H9 (cell line): ENCODE measurements around the gene MYO15B. TPM values are rescaled to one million over a fixed set of nuclear protein-coding genes. Genes with fewer than 3 reads are reported as not detected.

Experiments
- DNase-seq: peaks from one replicate; pipeline ENCODE4 v3.0.0-alpha.2; 2017
- H2AFZ ChIP-seq: one replicate; pipeline ENCODE4 v1.6.1; 2013; ENCODE audit warnings: mild to moderate bottlenecking, low read length, control low read depth, moderate library complexity
- H2AK5ac ChIP-seq: 2 replicates; pipeline ENCODE4 v1.6.1; 2013; ENCODE audit warnings: low read length, control low read depth, mixed read lengths; ENCODE audit not compliant: insufficient read length
- H2BK120ac ChIP-seq: one replicate; pipeline ENCODE4 v1.6.1; 2013; ENCODE audit warnings: low read depth, mild to moderate bottlenecking, low read length, control low read depth, inconsistent platforms; ENCODE audit not compliant: poor library complexity, severe bottlenecking
- H2BK12ac ChIP-seq: 2 replicates; pipeline ENCODE4 v1.6.1; 2013; ENCODE audit warnings: low read length, control low read depth, mixed read lengths, low read depth; ENCODE audit not compliant: insufficient read length
- H2BK15ac ChIP-seq: 2 replicates; pipeline ENCODE4 v1.6.1; 2013; ENCODE audit warnings: low read depth, low read length, control low read depth
- H2BK20ac ChIP-seq: one replicate; pipeline ENCODE4 v1.6.1; 2013; ENCODE audit warnings: low read depth, mild to moderate bottlenecking, low read length, control low read depth, inconsistent platforms; ENCODE audit not compliant: poor library complexity, severe bottlenecking
- H2BK5ac ChIP-seq: 2 replicates; pipeline ENCODE4 v1.6.1; 2013; ENCODE audit warnings: low read length, control low read depth, mixed read lengths; ENCODE audit not compliant: insufficient read length
- H3K14ac ChIP-seq: 2 replicates; pipeline ENCODE4 v1.6.1; 2013; ENCODE audit warnings: low read length, control low read depth; ENCODE audit not compliant: insufficient read depth
- H3K18ac ChIP-seq: 2 replicates; pipeline ENCODE4 v1.6.1; 2013; ENCODE audit warnings: low read depth, mild to moderate bottlenecking, mixed read lengths, low read length, control low read depth; ENCODE audit not compliant: insufficient read length
- H3K23ac ChIP-seq: 2 replicates; pipeline ENCODE4 v1.6.1; 2013; ENCODE audit warnings: low read length, control low read depth, mixed read lengths, low read depth; ENCODE audit not compliant: insufficient read length
- H3K23me2 ChIP-seq: 2 replicates; pipeline ENCODE4 v1.6.1; 2013; ENCODE audit warnings: low read depth, mild to moderate bottlenecking, mixed read lengths, low read length, control low read depth; ENCODE audit not compliant: insufficient read length, poor library complexity, severe bottlenecking
- H3K27ac ChIP-seq: 2 replicates; pipeline ENCODE4 v1.5.1; 2013; ENCODE audit warnings: low read length, control low read depth, mixed read lengths, low read depth; ENCODE audit not compliant: insufficient read length
- H3K27me3 ChIP-seq: 2 replicates; pipeline ENCODE4 v1.6.1; 2013; ENCODE audit warnings: low read length, control low read depth, inconsistent platforms; ENCODE audit not compliant: insufficient read depth
- H3K4ac ChIP-seq: 2 replicates; pipeline ENCODE4 v1.6.1; 2013; ENCODE audit warnings: low read depth, mild to moderate bottlenecking, control low read depth, inconsistent platforms, low read length, moderate library complexity
- H3K4me1 ChIP-seq: 2 replicates; pipeline ENCODE4 v1.6.1; 2013; ENCODE audit warnings: low read length, control low read depth, inconsistent platforms; ENCODE audit not compliant: insufficient read depth
- H3K4me2 ChIP-seq: 2 replicates; pipeline ENCODE4 v1.6.1; 2013; ENCODE audit warnings: low read length, control low read depth, mixed read lengths; ENCODE audit not compliant: insufficient read length, insufficient read depth
- H3K56ac ChIP-seq: 2 replicates; pipeline ENCODE4 v1.6.1; 2013; ENCODE audit warnings: low read depth, mild to moderate bottlenecking, mixed read lengths, low read length, control low read depth; ENCODE audit not compliant: insufficient read length
- H3K79me1 ChIP-seq: 2 replicates; pipeline ENCODE4 v1.6.1; 2013; ENCODE audit warnings: low read depth, mild to moderate bottlenecking, moderate library complexity, low read length, control low read depth, inconsistent platforms; ENCODE audit not compliant: insufficient read depth, poor library complexity, severe bottlenecking
- H3K79me2 ChIP-seq: 2 replicates; pipeline ENCODE4 v1.6.1; 2013; ENCODE audit warnings: low read length, control low read depth, inconsistent platforms; ENCODE audit not compliant: insufficient read depth
- H3K9ac ChIP-seq: 2 replicates; pipeline ENCODE4 v1.6.1; 2013; ENCODE audit warnings: low read length, control low read depth, mixed read lengths; ENCODE audit not compliant: insufficient read length; ENCODE audit errors: extremely low read depth
- H3K9me3 ChIP-seq: one replicate; pipeline ENCODE4 v1.6.1; 2013; ENCODE audit warnings: low read depth, low read length, inconsistent platforms; ENCODE audit not compliant: control insufficient read depth
- H3T11ph ChIP-seq: one replicate; pipeline ENCODE4 v1.6.1; 2013; ENCODE audit warnings: mild to moderate bottlenecking, low read length, control low read depth, inconsistent platforms
- H4K20me1 ChIP-seq: one replicate; pipeline ENCODE4 v1.6.1; 2013; ENCODE audit not compliant: control insufficient read depth, insufficient read length, insufficient read depth
- H4K5ac ChIP-seq: 2 replicates; pipeline ENCODE4 v1.6.1; 2013; ENCODE audit warnings: low read depth, mild to moderate bottlenecking, mixed read lengths, low read length, control low read depth; ENCODE audit not compliant: insufficient read length
- H4K8ac ChIP-seq: replicated peaks from 2 replicates; pipeline ENCODE4 v1.6.1; 2013; ENCODE audit warnings: low read length, control low read depth, mixed read lengths, low read depth; ENCODE audit not compliant: insufficient read length
- H4K91ac ChIP-seq: 2 replicates; pipeline ENCODE4 v1.6.1; 2013; ENCODE audit warnings: low read depth, mild to moderate bottlenecking, moderate library complexity, mixed read lengths, low read length, control low read depth; ENCODE audit not compliant: insufficient read length
- H3K27ac Mint-ChIP-seq, 3 experiments: 2 replicates in 2 of 3; 3 replicates in 1 of 3; pipeline ENCODE4 v1.8.0; 2020 to 2021; ENCODE audit warnings: mixed read lengths in 3 of 3, mild to moderate bottlenecking in 1 of 3, moderate library complexity in 1 of 3
- H3K27me3 Mint-ChIP-seq: 2 replicates; pipeline ENCODE4 v1.8.0; 2021; ENCODE audit warnings: low read depth, mild to moderate bottlenecking, moderate library complexity, mixed read lengths
- H3K36me3 Mint-ChIP-seq, 3 experiments: 2 replicates in 2 of 3; 3 replicates in 1 of 3; pipeline ENCODE4 v1.8.0; 2020 to 2021; ENCODE audit warnings: low read depth in 3 of 3, mixed read lengths in 3 of 3; ENCODE audit not compliant: insufficient read depth in 1 of 3
- H3K4me1 Mint-ChIP-seq, 2 experiments: 2 replicates each; pipeline ENCODE4 v1.8.0; 2020; ENCODE audit warnings: mixed read lengths in 2 of 2
- H3K4me3 Mint-ChIP-seq, 2 experiments: 2 replicates in 1 of 2; 3 replicates in 1 of 2; pipeline ENCODE4 v1.8.0; 2020 to 2021; ENCODE audit warnings: mild to moderate bottlenecking in 2 of 2, mixed read lengths in 2 of 2, moderate library complexity in 1 of 2
- H3K9me3 Mint-ChIP-seq, 2 experiments: 2 replicates in 1 of 2; 3 replicates in 1 of 2; pipeline ENCODE4 v1.8.0; 2020; ENCODE audit warnings: mild to moderate bottlenecking in 2 of 2, mixed read lengths in 2 of 2, moderate library complexity in 1 of 2
- WGBS: extraction: QIAGEN DNeasy Blood & Tissue Kit; methylation state at CpG from one replicate; pipeline ENCODE4 v1.1.7; 2013; ENCODE audit warnings: missing lambda C conversion rate, low lambda C conversion rate, mixed read lengths; ENCODE audit not compliant: insufficient read length; ENCODE audit errors: extremely low coverage; 5-methylcytosine and 5-hydroxymethylcytosine counted together
- total RNA-seq: library from RNA; stranded (reverse); gene quantifications from 2 replicates; pipeline ENCODE4 v1.2.1, GENCODE V29; 2021
- TF ChIP-seq, protein P1 (sequence below): fragments of 200-600 bp; sonication (generic); conservative IDR thresholded peaks from 3 replicates; pipeline ENCODE4 v1.8.0; 2021; ENCODE audit warnings: antibody characterized with exemption, mild to moderate bottlenecking

Gene MYO15B
- total RNA-seq, 1 experiment from 2014 or later = 41.9 TPM

DNA sequence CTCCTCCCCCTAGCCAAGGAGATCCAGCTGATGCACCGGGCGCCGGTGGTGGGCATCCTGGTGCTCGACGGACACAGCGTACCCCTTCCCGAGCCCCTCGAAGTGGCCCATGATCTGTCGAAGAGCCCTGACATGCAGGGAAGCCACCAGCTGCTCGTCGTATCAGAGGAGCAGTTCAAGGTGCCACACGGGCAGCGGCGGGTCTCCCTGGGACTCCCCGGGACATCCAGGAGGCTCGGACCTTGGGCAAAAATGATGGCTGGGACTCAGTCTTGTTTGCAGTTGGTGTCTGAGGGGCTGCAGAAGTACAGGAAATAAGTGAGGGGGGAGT is 15.8 kb upstream of the MYO15B start:
- Histone ChIP-seq H3K9ac (no peak overlapping the region), H2BK15ac (no peak overlapping the region), H3K79me1 (no peaks in the 10 kb centered on the region), H3K27me3 (no peaks in the 10 kb centered on the region), H3K56ac (no peak overlapping the region), H3K23ac (no peak overlapping the region), H3K27ac (no peak overlapping the region), H3K4ac (no peak overlapping the region), H3K18ac (no peak overlapping the region), H4K8ac (no peak overlapping the region), H4K20me1 (no peaks in the 10 kb centered on the region), H3T11ph (no peak overlapping the region), H3K79me2 (no peaks in the 10 kb centered on the region), H2BK12ac (no peak overlapping the region), H3K4me1 (no peaks in the 10 kb centered on the region), H3K14ac (no peak overlapping the region), H2AFZ (no peak overlapping the region), H3K4me2 (no peak overlapping the region), H2BK20ac (no peak overlapping the region), H2BK5ac (no peak overlapping the region), H2BK120ac (no peak overlapping the region), H4K91ac (no peak overlapping the region), H4K5ac (no peak overlapping the region), H3K23me2 (no peaks in the 10 kb centered on the region), H3K9me3 (no peaks in the 10 kb centered on the region), H2AK5ac (no peak overlapping the region)
- Mint-ChIP-seq H3K36me3 (peaks cover 2 to 13% (median 4%) of the 10 kb centered on the region in 3 experiments; a peak in 5 of 7 replicates), H3K4me3 (no peak overlapping the region), H3K9me3 (no peaks in the 10 kb centered on the region), H3K4me1 (no peaks in the 10 kb centered on the region), H3K27ac (peak overlapping the region in 2 of 3 experiments; percentile 55 to 65; a peak in 3 of 7 replicates), H3K27me3 (peaks cover 1% of the 10 kb centered on the region; the same call in 1 of the 2 replicates)
- DNase-seq = no peak
- WGBS = no CpG with 5 or more reads among the region's 16 CpGs
- TF ChIP-seq, protein P1, sequence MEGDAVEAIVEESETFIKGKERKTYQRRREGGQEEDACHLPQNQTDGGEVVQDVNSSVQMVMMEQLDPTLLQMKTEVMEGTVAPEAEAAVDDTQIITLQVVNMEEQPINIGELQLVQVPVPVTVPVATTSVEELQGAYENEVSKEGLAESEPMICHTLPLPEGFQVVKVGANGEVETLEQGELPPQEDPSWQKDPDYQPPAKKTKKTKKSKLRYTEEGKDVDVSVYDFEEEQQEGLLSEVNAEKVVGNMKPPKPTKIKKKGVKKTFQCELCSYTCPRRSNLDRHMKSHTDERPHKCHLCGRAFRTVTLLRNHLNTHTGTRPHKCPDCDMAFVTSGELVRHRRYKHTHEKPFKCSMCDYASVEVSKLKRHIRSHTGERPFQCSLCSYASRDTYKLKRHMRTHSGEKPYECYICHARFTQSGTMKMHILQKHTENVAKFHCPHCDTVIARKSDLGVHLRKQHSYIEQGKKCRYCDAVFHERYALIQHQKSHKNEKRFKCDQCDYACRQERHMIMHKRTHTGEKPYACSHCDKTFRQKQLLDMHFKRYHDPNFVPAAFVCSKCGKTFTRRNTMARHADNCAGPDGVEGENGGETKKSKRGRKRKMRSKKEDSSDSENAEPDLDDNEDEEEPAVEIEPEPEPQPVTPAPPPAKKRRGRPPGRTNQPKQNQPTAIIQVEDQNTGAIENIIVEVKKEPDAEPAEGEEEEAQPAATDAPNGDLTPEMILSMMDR = no peak
